Heart left ventricle (tissue), 16 donors: Measurements from ENCODE around the gene CLMN. TPM values are rescaled to one million over a fixed set of nuclear protein-coding genes. Genes with fewer than 3 reads are reported as not detected.

Experiments used
- ATAC-seq, 4 donors: fragments of 200-7000 bp; cut with Tn5 transposase; one replicate each; pipeline ENCODE4 v1.9.1; 2020 to 2022; ENCODE audit warnings: moderate library complexity in 4 of 4, mild to moderate bottlenecking in 3 of 4, moderate number of reproducible peaks in 1 of 4
- DNase-seq, 5 donors: peaks; one replicate each; pipeline ENCODE4 v3.0.0-alpha.2; 2020
- H3K27ac ChIP-seq, 12 donors: fragments of 200-600 bp; sonication (generic) in 4 of 12; one replicate each; pipeline versions ENCODE4 v1.5.0 to v1.8.0; 2016 to 2022; ENCODE audit warnings: mild to moderate bottlenecking in 2 of 12
- H3K27me3 ChIP-seq, 9 donors: fragments of 200-600 bp; sonication (generic) in 2 of 9; one replicate each; pipeline versions ENCODE4 v1.5.1 to v1.8.0; 2016 to 2022; ENCODE audit warnings: mild to moderate bottlenecking in 3 of 9
- H3K36me3 ChIP-seq, 9 donors: fragments of 200-600 bp; sonication (generic) in 2 of 9; one replicate each; pipeline versions ENCODE4 v1.5.0 to v1.8.0; 2018 to 2022; ENCODE audit warnings: mild to moderate bottlenecking in 2 of 9
- H3K4me1 ChIP-seq, 12 donors: fragments of 200-600 bp; sonication (generic) in 4 of 12; one replicate each; pipeline versions ENCODE4 v1.5.0 to v1.8.0; 2016 to 2022; ENCODE audit warnings: mild to moderate bottlenecking in 3 of 12
- H3K4me3 ChIP-seq, 12 donors: fragments of 200-600 bp; sonication (generic) in 4 of 12; one replicate each; pipeline versions ENCODE4 v1.5.0 to v1.8.0; 2017 to 2022; ENCODE audit warnings: mild to moderate bottlenecking in 9 of 12, moderate library complexity in 4 of 12
- H3K9me3 ChIP-seq, 12 donors: fragments of 200-600 bp; sonication (generic) in 4 of 12; one replicate each; pipeline versions ENCODE4 v1.5.0 to v1.8.0; 2016 to 2022; ENCODE audit warnings: mild to moderate bottlenecking in 1 of 12
- CTCF ChIP-seq, 12 donors: fragments of 200-600 bp; sonication (generic) in 4 of 12; IDR thresholded peaks; one replicate each; pipeline versions ENCODE4 v1.5.0 to v1.8.0; 2018 to 2022; ENCODE audit warnings: antibody characterized with exemption in 12 of 12, mild to moderate bottlenecking in 5 of 12
- POLR2A ChIP-seq, 2 donors: fragments of 450-650 bp; IDR thresholded peaks; one replicate each; pipeline ENCODE4 v1.6.1; 2017; ENCODE audit warnings: antibody characterized with exemption in 2 of 2, mild to moderate bottlenecking in 2 of 2, moderate library complexity in 2 of 2
- WGBS, 4 donors: extraction: QIAGEN DNeasy Blood & Tissue Kit in 2 of 4; methylation state at CpG; one replicate each; pipeline versions ENCODE4 v1.1.5 to v1.1.7; 2013 to 2018; 5-methylcytosine and 5-hydroxymethylcytosine counted together
- intact Hi-C, 10 donors: fragments of 100-400 bp; cut with DNase I; formaldehyde crosslinking; loops; one replicate each; pipeline versions ENCODE4 v1.11.1 to v1.14.2; 2022
- polyA plus RNA-seq, 2 donors: library from polyadenylated mRNA; stranded (reverse); fragments of 200-250 nt; gene quantifications; one replicate each; pipeline ENCODE4 v1.2.3, GENCODE V29; 2013
- total RNA-seq, 9 donors: library from RNA; depleted of rRNA in 2 of 9; stranded (reverse); fragments of >200 nt in 2 of 9; fragmentation: NEBNext Ultra II Directional in 3 of 9; extraction: Animal tissue kit (Norgen Biotek cat#: 25700) in 3 of 9; gene quantifications; one replicate each; pipeline versions ENCODE4 v1.1.0 to v1.2.4, GENCODE V29; 2016 to 2023
- donor health status: ischemic (EF 13 %, LVEDD 7.1; RV severe dilation, severe dysfunction).
- donor health status: healthy with polysubstance abuse.
- donor health status: DM: no; HTN: yes; CAD: no.
- donor health status: DM: no; HTN: no; CAD: no.
- donor health status: ischemic (EF 25% LVEDD 6.9; RV normal size, moderate dysfunction).
- donor health status: ischemic (EF 25% LVEDD 5.7; RV mildly dilated, moderate dysfunction).
- donor health status: healthy.
- donor health status: DM: yes; HTN: yes; CAD: no.
- donor health status: ischemic (EF 35%, LVEDD 5.7; RV mildly dilated, moderate dysfunction).
- donor health status: nonischemic (EF 11% LVEDD 7.7; RV severe dilation, severe dysfunction).
- donor health status: DM: yes; HTN: yes; CAD: no.
- donor health status: PGD.
- donor health status: ischemic (EF 29% LVEDD 5.4; RV normal size, mild dysfunction).
- donor health status: nonischemic (EF 23%, LVEDD 6.1; RV moderate dilation, normal function).

Gene CLMN
- total and polyA plus RNA-seq, 11 donors: 3.1 to 10.2 (median 6.7) TPM

- intact Hi-C loops: loop anchor here in 1 of 10 donors (10.0 kb wide), 1 partner anchor 108 kb away; no protein-coding TSS in a partner anchor
- no peak for DNase-seq
- peak overlapping the region in 9 of 12 donors; percentile 6 to 50 (median 18) for H3K27ac ChIP-seq
- H3K36me3 ChIP-seq: no peaks in the 10 kb centered on the region
- peaks cover 0 to 72% (median 14%) of the 10 kb centered on the region in 12 donors for H3K4me1 ChIP-seq
- ATAC-seq: no peak
- TF ChIP-seq POLR2A (IDR thresholded peaks at IDR 0.05) (no peak), CTCF (IDR thresholded peaks at IDR 0.05) (no peak)
- H3K9me3 ChIP-seq: no peaks in the 10 kb centered on the region
- peak overlapping the region in 3 of 12 donors; percentile 12 to 99 (median 93) for H3K4me3 ChIP-seq
- no peaks in the 10 kb centered on the region for H3K27me3 ChIP-seq
- 61 to 72% (median 67%) methylated on average over 8 of the region's 8 CpGs for WGBS, 4 donors
Measured at GRCh38 chr14:95316821-95317220, 2.9 kb downstream of the CLMN start.

- Histone ChIP-seq H3K36me3 (no peaks in the 10 kb centered on the region), H3K4me1 (peaks cover 0 to 74% (median 17%) of the 10 kb centered on the region in 12 donors), H3K4me3 (no peak overlapping the region), H3K9me3 (no peaks in the 10 kb centered on the region), H3K27ac (peak overlapping the region in 2 of 12 donors; percentile 24 to 31), H3K27me3 (no peaks in the 10 kb centered on the region)
- intact Hi-C loops: loop anchor here in 1 of 10 donors (10.0 kb wide), 1 partner anchor 109 kb away; no protein-coding TSS in a partner anchor
- no peak for DNase-seq
- TF ChIP-seq CTCF (IDR thresholded peaks at IDR 0.05): no peak
- ATAC-seq: no peak
- whole genome bisulfite sequencing, 4 donors: 73 to 90% (median 82%) methylated on average over 7 of the region's 7 CpGs
Measured at GRCh38 chr14:95315579-95315978, 4.1 kb downstream of the CLMN start.

GRCh38 chr14:95315156-95315555 is 4.6 kb downstream of the CLMN start:
- Histone ChIP-seq H3K4me3 (no peak overlapping the region), H3K27me3 (no peaks in the 10 kb centered on the region), H3K9me3 (no peaks in the 10 kb centered on the region), H3K36me3 (no peaks in the 10 kb centered on the region), H3K4me1 (peaks cover 0 to 71% (median 15%) of the 10 kb centered on the region in 12 donors), H3K27ac (peak overlapping the region in 4 of 12 donors; percentile 24 to 78 (median 28))
- DNase-seq (no peak), ATAC-seq (no peak)
- intact Hi-C loops: loop anchor here in 1 of 10 donors (10.0 kb wide), 1 partner anchor 110 kb away; no protein-coding TSS in a partner anchor
- WGBS, 4 donors: 78 to 95% (median 91%) methylated on average over 5 to 6 of the region's 6 CpGs
- TF ChIP-seq CTCF (IDR thresholded peaks at IDR 0.05) (no peak), POLR2A (IDR thresholded peaks at IDR 0.05) (no peak)

GRCh38 chr14:95314609-95315008 is 5.1 kb downstream of the CLMN start:
- TF ChIP-seq CTCF (IDR thresholded peaks at IDR 0.05) (no peak), POLR2A (IDR thresholded peaks at IDR 0.05) (no peak)
- H3K9me3 ChIP-seq: no peaks in the 10 kb centered on the region
- no peak for DNase-seq
- ATAC-seq: peak in 1 of 4 donors; percentile 24
- 68 to 92% (median 80%) methylated on average over 6 of the region's 6 CpGs for WGBS, 4 donors
- H3K4me1 ChIP-seq: peaks cover 0 to 69% (median 13%) of the 10 kb centered on the region in 12 donors
- H3K36me3 ChIP-seq: no peaks in the 10 kb centered on the region
- H3K27ac ChIP-seq: peak overlapping the region in 7 of 12 donors; percentile 5 to 78 (median 27)
- no peaks in the 10 kb centered on the region for H3K27me3 ChIP-seq
- intact Hi-C loops: loop anchor here in 1 of 10 donors (10.0 kb wide), 1 partner anchor 110 kb away; no protein-coding TSS in a partner anchor
- H3K4me3 ChIP-seq: no peak overlapping the region
